Mucosa of gallbladder (tissue), 1 donor: ENCODE results near the gene NRXN2. TPM values are rescaled to one million over a fixed set of nuclear protein-coding genes. Genes with fewer than 3 reads are reported as not detected.
"Not testable (repeated sequence)": the region's sequence is repeated elsewhere in the genome, so short reads cannot be mapped to it uniquely, and the experiment has no call there.

ENCODE experiments used
- DNase-seq: peaks from one replicate; pipeline ENCODE4 v3.0.0-alpha.2; 2020; ENCODE audit warnings: low spot score
- total RNA-seq: library from RNA; stranded (reverse); gene quantifications from one replicate; pipeline ENCODE4 v1.2.1, GENCODE V29; 2021
- donor health status: DM: no; HTN: no; CAD: no.

Gene NRXN2
- total RNA-seq, 1 donor from 2014 or later, result 8.1 TPM

DNA sequence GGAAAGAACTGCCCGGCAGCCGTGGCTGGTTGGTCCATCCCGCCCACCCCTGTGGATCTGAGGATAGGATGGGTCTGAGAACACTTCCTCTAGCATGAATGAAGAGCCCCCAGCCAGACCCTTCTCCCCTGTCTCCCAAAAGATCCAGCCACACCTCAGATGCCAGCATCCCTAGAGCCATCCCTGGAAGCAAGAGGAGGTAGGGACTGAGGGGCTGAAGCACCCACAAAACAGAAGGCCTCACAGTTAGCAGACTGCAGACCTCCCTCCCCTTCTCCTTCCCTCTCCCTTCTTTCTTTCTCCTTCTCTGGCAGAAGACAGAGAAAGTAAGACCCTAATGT, 1.7 kb downstream of the NRXN2 start:
- no peak for DNase-seq

DNA sequence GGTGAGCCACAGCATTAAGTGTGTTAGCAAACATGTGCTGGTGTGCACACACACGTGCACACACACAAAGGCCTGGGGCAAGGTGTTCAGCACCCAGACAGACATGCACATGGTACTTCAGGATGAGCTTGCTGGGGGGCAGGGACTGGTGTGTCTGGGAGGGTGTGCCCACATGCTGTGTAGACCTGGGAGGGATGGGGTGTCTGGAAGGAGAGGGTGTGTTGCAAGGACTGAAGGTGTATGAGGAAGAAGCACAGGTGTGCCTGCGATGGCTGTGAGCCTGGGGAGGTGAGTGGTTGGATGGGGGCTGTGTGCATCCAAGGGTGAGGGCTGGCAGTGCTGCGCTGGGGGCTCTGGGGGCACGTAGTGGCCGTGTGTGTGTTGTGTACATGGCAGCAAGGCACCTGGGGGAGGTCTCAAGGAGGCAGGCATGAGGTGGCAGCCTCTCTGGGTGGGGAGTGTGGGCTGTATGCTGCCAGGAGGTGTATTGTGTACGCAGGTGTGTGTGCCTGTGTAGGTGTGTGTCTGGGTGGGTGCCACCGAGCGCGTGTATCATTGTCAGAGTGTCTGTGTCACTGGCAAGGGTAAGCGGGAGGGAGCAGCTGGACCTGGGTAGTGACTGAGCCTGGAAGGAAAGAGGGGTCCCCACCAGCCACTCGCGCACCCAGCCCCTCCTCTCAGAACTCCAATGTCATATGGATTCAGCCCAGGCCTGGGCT, 2.2 kb downstream of the NRXN2 start:
- no peak for DNase-seq

DNA sequence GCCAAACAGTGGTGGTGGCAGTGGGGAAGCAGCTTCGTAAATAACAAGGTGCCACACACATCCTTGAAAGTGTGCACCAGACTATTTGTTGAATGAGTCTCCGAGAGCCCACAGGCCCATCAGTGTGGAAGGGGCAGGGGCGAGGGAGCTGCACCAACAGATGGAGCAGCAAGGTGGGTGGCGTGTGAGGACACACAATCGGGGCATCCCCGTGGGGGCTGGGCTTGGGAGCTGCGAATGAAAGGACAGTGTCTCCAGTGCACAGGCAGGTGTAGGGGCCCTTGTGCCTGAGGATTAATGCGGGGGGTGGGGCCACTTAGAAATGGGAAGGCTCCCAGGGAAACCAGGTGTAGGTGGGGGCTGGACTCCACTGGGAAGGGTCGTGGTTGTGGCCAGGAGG, 2.8 kb downstream of the NRXN2 start:
- no peak for DNase-seq

DNA sequence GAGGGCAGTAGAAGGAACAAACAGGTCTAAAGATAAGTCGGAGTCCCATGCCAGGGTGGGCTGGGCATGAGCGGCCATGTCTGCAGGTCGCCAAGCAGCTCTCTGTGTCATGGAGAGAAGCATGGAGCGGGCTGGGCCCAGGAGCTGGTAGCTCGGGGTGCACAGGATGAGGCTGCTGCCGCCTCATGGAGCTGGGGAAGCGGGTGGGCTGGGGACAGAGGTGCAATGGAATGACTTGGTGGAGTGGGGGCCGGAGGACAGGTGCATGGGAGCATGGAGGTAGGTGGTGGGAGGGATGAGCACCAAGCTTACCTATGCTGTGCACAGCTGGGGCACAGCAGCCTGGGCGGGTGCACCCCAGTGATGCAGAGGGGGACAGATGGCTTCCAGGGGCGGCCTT, 3.6 kb downstream of the NRXN2 start:
- DNase-seq, result no peak

DNA sequence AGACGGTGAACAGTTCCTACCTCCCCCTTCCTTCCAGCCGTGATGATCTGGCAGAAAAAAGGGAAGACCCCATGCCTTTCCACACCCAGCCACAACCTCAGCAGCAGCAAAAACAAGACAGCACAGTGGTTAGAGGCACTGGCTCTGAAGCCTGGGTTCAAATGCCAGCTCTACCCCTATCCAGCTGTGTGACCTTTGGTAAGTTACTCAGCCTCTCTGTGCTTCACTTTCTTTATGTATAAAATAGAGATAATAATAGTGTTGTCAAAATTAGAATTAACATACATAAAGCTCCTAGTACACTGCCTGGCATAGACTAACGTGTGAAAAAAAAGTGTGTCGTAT, 4.2 kb downstream of the NRXN2 start:
- DNase-seq, result no peak

DNA sequence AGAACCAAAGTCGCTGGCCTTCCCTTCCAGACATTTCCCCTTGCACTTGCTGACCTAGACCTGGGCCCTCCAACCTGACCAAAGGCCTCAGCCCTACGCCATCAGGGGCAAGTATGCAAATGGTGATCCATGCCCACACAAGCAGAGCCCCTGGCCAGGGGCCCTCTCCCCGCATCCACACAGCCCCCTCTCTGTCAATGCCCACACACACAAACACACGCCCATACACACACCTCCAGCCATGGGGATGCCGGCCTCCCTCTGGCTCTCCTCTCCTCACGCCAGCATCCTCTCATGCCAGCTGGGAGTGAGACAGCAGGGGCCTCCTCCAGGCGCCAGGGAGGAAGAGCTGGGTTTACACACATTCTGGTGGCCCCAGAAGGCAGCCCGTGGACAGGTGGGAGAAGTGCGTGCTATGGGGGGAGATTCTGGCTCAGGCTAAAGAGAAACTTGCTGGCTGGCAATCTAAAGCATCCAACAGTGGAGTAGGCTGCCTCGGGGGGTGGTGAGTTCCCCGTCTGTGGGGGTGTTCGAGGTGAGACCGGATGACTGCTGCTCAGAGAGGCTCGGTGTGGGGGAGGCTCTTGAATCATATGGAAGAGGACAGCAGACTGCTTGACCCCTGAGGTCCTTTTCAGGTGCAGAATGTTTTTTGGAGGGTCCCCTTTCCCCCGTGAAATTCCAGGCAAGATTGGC, 4.8 kb downstream of the NRXN2 start:
- DNase-seq, result no peak

DNA sequence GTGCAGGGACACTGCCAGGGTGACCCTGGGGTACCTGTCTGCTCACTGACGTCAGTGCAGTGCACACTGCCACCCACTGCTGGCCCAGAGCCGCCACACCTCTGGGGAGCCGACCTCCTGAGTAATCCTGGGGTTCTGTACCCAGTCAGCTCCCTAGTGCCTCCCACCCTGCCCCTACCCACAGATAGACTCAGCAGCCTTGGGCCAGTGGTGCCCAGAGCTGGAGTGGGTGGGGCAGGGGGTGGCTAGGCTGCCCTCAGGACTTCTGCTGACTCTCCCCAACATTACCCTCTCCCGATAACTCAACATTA, 5.8 kb downstream of the NRXN2 start:
- no peak for DNase-seq

DNA sequence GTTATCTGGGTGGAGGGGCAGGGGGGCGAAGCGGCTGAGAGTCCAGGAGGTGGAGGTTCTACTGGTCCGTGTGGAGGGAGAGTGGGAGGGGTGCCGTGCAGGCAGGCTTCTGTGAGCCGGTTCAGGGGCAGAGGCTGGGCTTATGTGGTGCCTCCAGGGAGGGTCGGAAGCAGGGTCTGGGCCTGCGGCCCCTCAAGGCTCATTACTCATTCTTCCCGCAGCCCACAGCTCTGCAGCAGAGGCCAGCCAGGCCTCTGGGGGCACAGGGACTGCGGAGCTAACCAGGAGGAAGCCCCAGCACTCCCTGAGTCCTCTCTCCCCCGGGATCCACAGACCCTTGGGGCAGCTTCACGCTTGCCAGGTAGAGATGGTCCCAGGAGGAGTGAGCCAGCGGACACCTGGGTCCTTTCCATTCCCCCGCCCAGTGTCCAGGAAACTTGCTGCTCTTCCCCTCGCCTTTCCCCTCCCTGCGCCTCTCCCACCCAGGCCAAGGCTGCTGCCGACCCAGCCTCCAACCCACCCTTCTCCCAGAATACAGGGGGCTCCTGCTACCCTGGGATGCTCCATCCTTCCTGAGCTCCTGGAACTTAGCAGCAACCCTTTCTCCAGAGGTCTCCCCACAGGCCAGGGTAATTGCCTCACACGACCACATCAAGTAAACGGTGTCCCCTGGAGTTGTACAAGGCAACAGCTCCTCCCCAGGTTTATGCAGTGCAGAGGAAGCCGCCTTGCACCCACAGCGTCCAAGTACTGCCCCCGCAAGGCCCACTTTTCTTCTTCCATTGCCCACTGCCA, 6.3 kb downstream of the NRXN2 start:
- DNase-seq, result no peak

DNA sequence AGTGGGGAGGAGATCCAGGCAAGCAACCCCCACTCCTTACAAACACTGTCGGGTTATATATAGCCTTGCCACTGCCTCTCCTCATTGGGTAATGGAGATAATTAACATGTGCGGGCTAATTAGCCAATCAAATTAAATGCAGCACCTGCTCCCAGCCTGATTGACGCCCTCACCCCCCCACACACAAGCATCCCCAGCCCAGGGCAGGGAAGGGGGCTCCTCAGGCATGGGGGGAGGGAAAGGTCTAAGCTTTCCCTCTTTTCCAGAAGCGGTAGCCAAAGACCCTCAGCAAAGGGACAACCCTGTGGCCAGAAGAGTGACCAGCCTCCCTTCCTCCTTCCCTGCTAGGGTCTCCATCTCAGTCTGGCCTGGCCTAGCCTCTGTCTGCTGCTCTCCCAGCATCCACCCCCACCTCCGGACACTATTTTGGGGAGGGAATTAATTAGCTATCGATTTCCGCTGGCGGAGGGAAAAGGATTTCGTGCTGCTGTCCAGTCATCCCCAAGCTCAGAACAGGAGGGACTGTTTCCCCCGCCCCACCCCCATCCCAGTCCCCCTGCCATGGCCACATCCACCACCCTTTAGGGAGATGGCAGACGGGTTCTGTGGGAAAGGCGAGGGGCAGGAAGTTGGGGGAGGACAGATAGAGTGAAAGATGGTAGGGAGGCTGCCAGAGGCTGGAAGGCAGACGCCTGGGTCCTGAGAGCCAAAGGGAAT, 7.1 kb downstream of the NRXN2 start:
- no peak for DNase-seq

DNA sequence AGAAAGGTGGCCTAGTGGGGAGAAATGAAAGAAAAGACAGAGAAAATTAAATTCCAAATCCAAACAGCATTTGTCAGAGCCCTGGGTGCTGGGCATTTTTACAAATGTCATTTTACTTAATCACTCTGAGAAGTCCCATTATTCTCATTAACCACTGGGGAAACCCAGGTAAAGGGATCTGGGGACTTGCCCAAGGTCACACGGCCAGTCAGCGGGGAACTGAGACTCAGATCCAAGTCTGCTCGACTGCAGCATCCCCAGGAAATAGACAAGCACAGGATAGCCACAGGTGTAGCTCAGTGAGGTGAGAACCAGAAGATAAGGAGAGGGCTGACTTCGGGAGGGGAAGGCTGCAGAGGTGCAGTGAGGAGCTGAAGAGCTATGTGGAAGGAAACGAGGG, 7.9 kb downstream of the NRXN2 start:
- DNase-seq, result no peak

DNA sequence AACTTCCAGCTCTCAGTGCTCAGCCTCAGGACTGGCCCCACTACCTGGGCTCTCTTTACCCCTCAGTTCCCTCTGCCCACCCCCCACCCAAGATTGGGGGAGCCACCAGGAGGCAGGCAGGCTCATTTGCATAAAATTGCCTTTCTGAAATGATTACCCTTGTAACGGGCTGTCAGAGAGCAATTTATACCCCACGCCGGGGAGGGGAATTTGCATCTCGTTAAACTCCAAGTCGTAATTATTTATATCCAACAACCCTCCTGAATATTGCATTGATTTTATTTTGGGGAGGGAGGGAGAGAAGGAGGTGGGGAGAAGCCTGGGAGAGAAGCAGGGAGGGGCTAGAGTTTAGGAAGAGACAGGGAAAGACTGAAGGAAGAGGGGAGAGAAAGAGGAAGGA, 8.3 kb downstream of the NRXN2 start:
- DNase-seq, result no peak

DNA sequence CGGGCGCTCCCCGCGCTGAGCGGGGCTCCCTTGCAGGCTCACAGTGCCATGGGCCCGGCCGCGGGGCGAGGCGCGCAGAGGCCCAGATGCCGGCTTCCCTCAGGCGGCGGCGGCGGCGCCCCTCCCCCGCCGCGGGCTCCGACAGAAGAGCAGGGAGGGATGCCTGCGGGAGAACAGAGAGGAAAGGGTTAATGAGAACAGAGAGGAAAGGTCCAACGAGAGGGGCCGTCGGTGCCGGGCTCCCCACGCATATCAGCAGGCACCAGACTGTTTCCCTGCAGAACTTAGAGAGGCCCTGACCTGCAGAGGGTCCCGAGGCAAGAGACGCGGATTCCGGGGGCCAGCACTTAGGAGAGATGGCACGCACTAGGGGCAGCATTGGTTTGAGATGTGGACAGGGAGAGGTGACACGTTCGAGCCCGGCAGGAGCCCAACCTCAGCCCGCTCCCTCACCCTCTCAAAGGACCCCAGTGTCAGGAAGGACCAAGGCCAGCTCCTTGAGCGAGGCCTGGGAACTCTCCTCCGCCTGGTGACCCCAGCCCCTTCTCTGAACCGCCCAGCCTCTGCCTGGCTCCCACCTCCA, 9.1 kb downstream of the NRXN2 start:
- no peak for DNase-seq

DNA sequence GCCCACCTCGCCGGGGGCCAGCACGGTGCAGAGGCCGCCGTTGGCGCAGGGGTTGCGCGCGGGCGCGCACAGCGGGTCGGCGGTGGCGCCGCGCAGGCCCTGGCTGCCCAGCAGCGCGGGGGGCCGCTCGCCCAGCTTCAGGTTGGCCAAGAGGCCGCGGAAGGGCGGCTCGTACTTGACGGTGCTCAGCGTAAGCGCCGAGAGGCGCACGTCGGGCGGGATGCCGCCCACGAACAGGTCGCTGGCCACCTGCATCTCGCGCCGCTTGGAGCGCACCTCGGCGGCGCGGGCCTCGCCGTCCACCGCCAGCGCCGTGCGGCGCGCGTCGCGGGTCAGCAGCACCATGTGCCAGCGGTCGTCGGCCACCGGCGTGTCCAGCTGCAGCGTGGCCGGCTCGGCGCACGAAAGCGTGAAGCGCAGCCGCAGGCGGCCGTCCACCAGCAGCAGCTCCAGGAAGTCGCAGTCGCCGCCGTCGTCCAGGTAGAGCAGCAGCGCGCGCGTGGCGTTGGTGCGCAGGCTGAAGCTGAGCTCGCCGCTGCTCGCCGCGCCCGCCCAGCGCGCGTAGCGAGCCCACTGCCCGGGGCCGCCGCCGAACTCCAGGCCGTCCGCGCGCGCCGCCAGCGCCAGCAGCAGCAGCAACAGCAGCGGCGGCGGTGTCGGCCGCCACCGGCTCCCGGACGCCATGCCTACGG, 9.8 kb downstream of the NRXN2 start:
- peak; percentile 29 for DNase-seq

DNA sequence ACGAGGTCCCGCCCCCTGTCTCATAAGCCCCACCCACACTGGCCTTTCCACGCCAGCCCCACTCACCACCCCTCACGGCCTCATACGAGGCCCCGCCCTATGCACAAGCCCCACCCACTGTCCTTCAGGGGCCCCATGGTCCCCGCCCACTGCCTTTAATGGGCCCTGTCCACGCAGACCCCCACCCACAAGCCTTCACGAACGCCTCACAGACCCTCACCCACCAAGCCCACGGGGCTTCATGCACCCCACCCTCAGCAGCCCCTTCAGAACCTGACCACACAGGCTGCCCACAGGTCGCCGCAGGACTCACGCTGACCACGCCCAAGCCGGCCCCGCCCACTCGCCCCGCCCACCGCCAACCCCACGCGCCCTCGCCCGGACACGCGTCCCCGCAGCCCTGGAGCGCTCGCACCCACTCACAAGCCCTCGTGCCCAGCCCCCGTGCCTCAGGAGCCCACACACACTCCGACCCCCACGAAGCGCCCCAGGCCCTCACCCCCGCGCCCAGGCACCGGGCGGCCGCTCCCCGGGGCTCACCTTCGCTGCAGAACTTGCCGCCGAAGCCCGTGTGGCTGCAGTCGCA, 10.5 kb downstream of the NRXN2 start:
- no peak for DNase-seq

DNA sequence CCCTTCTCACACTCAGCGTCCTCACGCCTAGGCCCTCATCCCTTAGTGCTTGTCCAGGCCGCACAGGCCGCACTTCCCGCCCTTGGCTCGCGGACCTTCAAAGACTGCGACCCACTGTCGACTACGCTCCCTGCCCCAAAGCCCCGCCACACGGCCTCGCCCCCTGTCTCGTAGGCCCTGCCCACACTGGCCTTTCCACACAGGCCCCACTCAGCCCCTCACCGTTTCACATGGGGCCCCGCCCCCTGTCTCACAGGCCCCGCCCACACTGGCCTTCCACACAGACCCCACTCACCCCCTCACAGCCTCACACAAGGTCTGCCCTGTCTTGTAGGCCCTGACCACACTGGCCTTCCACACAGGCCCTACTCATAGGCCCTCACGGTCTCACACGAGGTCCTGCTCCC, 11.0 kb downstream of the NRXN2 start:
- DNase-seq, result no peak

DNA sequence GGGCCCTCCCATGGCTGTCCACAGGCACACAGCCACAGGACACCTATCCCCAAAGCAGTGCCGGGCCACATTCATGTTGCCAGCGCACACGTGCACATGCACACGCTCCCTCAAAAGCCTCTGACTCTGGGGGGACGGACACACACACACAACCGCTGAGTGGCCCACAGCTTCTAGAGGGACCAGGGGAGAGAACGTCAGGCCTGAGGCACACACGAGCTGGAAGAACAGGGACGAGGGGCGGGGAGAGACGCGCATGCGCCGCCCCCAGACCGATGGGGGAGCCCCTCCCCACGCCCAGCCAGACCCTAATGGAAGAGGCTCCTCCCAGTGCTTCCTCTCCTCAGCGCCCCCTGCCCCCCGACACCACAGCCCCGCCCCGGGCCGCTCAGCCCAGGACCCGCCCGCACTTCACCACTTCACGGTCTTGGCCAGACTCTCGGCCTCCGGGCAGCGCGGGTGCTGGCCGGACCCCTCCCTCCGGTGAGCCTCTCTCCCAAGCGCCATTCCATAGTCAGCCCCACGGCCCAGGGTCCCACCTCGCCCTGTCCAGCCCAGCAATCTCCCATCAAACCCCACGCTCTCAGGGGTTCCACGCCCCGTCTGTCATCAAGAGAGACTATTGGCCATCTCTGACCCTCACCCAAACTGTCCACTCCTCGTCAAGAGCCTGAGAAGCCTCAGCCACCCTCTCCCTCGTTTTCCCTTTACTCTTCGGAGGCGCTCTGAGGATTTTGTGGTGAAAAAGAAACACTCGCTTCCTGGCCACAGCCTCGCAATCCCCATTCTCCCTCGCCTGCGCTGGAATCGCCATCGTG, 11.7 kb downstream of the NRXN2 start:
- no peak for DNase-seq

DNA sequence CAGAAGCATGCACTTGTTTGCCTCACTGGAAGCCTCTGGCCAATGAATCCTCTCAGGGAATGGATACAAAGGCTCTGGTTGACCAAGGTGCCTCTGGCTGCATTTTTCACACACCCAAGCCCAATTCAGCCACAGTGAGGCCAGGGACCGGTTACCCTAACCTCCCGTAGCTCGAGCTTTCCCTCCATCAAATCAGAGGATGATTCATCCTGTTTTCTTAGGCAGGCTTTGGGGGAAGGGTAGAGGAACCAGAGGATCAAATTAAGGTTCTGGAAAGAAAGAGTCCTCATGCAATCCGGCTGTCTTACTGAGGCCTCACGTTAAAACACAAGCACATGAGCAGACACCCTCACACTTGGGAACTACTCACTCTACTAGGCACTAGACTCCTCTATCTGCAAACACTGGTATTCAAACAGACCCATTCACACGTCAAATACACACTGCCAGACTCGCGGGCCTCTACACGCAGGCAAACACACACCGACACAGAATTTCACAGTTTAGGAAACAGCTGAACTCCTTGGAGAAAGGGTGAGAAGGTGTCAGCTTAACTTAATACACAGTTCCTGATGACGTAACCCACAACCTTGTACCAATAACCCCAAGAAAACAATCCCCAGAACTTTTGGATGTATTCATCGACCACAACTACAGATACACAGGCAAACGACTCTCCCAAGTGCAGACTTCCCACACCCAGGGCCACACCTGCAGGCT, 12.4 kb downstream of the NRXN2 start:
- DNase-seq, result no peak

DNA sequence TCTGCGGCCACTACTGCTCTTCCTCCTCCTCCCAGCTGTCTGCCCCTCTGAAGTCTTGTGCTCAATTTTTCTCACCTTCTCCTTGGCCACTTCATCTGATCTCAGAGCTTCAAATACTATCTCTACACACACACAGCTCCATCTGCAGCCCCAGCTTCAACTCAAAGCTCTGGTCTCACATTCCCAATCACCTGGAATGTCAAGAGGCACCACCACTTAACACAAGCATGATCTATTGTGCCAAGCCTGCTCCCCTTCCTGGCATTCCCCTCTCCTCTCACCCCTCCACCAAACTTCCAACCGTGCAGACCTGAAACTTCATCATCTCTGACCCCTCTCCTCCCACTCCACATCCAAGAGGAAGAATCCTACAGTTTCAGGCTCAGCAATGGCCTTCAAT, 17.5 kb downstream of the NRXN2 start:
- no peak for DNase-seq

DNA sequence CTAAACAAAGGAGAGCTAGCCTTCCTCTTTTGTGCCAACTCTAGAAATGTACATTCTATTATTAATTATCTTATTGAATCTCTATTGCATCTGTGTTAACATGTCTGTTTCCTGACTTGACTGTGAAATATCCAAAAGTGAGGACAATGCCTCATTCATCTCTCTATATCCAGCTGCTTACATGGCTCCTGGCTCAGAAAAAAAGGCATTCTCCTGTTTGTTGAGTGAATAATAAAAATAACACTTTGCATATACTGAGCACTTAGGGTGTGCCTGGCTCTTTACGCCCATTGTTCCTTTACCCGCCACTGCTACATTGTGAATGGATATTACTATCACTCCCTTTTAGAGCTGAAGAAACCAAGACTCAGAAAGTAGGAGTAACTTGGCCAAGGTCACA, 19.9 kb downstream of the NRXN2 start:
- no peak for DNase-seq

DNA sequence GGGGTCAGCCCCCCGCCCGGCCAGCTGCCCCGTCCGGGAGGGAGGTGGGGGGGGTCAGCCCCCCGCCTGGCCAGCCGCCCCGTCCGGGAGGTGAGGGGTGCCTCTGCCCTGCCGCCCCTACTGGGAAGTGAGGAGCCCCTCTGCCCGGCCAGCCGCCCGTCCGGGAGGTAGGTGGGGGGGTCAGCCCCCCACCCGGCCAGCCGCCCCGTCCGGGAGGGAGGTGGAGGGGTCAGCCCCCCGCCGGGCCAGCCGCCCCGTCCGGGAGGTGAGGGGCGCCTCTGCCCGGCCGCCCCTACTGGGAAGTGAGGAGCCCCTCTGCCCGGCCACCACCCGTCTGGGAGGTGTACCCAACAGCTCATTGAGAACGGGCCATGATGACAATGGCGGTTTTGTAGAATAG, 21.0 kb downstream of the NRXN2 start:
- DNase-seq, result not testable (repeated sequence)
